Uterus (tissue), 2 donors: ENCODE data around the gene CCDC87.

Source experiments
- POLR2A ChIP-seq, 2 donors: fragments of 450-650 bp; IDR thresholded peaks; one replicate each; pipeline ENCODE4 v1.6.1; 2016; ENCODE audit warnings: antibody characterized with exemption in 2 of 2, mild to moderate bottlenecking in 1 of 2, moderate library complexity in 1 of 2
- TF ChIP-seq, protein P1 (sequence below), 4 experiments: fragments of 200-600 bp in 2 of 4; fragments of 450-650 bp in 2 of 4; sonication (generic) in 2 of 4; IDR thresholded peaks; one replicate each; pipeline ENCODE4 v1.5.1; 2016 to 2019; ENCODE audit warnings: antibody characterized with exemption in 4 of 4, mild to moderate bottlenecking in 2 of 4, moderate library complexity in 1 of 4

GRCh38 chr11:66564984-66565383 lies 27.9 kb downstream of the CCDC87 start:
- no peak for TF ChIP-seq POLR2A (IDR thresholded peaks at IDR 0.05)
- TF ChIP-seq, protein P1, sequence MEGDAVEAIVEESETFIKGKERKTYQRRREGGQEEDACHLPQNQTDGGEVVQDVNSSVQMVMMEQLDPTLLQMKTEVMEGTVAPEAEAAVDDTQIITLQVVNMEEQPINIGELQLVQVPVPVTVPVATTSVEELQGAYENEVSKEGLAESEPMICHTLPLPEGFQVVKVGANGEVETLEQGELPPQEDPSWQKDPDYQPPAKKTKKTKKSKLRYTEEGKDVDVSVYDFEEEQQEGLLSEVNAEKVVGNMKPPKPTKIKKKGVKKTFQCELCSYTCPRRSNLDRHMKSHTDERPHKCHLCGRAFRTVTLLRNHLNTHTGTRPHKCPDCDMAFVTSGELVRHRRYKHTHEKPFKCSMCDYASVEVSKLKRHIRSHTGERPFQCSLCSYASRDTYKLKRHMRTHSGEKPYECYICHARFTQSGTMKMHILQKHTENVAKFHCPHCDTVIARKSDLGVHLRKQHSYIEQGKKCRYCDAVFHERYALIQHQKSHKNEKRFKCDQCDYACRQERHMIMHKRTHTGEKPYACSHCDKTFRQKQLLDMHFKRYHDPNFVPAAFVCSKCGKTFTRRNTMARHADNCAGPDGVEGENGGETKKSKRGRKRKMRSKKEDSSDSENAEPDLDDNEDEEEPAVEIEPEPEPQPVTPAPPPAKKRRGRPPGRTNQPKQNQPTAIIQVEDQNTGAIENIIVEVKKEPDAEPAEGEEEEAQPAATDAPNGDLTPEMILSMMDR (IDR thresholded peaks at IDR 0.05) = no peak
